Measurements from ENCODE around the gene TMC3.
A peak's percentile ranks its signal among the peaks of the same experiment; 100 is the strongest.
"Not testable (repeated sequence)": the region's sequence is repeated elsewhere in the genome, so short reads cannot be mapped to it uniquely, and the experiment has no call there.

Gene TMC3

GRCh38 chr15:81373775-81374395, at the start of gene TMC3:
TSS of gene TMC3 (minus strand) at chr15:81374213. CDS start at chr15:81374077, 136 bp downstream.
- DNase-seq (ENCODE audit: low spot score) = peak; percentile 8

DNA sequence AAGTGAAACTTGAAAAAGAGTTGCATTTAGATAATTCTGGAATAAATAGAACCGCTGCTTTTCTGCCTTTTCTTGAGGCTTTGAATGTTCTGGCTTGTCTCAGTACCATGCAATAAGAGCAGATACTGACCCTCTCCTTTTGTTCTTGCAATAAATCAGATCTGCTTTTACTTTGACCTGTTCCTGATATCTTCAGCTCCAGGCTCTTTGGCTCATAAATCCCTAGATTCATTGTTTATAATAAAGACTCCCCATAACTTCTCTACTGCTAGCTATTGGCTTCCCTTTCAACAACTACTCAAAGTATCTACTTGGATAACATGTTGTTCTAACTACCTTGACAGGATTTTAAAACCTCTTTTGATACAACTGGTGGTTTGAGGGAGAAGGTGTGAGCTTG, 47.4 kb upstream of the TMC3 start:
- DNase-seq (ENCODE audit: low spot score) = no peak

DNA sequence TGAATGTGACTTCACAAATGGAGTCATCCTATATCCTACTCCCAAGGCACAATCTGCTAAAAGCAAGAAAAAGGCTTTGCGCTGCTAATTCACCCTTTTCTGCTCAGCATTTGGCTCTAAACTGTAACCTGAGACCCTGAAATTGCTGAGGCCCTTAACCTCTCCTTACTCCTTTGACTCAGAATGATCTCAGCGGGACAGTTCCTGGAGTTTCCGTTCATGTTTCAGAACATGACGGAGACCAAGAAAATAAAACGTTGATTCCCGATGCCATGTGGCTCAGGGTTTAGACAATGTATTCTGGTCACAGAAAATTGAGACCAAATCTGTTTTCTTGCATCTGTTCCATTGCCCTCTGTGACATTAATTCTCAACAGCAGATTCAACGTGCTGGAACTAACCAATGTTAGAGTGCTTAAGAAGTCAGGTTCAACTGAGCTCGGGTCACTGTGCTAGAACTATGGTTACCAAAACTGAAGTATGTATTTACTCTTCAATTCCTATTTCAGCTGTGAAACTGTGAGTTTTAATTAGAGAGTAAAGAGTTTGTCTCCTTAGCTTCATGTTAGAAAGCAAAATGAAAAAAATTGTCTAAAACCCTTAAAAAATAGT, 45.4 kb upstream of the TMC3 start:
- DNase-seq (ENCODE audit: low spot score) = no peak

DNA sequence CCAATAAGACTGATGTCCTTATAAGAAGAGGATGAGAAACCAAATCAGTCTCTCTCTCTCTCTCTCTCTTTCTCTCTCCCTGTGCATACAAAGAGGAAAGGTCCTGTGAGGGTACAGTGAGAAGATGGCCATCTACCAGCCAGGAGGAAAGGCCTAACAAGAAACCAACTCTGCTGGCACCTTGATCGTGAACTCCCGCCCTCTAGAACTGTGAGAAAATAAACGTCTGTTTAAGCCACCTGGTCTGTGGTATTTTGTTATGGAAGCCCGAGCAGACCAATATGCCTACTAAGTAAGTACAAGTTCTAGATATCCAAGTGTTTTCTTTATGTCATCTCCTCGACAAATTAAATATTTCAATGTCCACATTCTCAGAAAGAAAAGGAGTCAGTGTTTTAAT, 44.9 kb upstream of the TMC3 start:
- no peak for DNase-seq (ENCODE audit: low spot score)

- no peak for DNase-seq (ENCODE audit: low spot score)
These were observed 44.4 kb upstream of the TMC3 start for GRCh38 chr15:81418444-81418843.

- not testable (repeated sequence) for DNase-seq (ENCODE audit: low spot score)
These were observed 40.4 kb upstream of the TMC3 start for GRCh38 chr15:81414274-81414968.

- no peak for DNase-seq (ENCODE audit: low spot score)
These were observed 39.8 kb upstream of the TMC3 start for GRCh38 chr15:81413851-81414250.

DNA sequence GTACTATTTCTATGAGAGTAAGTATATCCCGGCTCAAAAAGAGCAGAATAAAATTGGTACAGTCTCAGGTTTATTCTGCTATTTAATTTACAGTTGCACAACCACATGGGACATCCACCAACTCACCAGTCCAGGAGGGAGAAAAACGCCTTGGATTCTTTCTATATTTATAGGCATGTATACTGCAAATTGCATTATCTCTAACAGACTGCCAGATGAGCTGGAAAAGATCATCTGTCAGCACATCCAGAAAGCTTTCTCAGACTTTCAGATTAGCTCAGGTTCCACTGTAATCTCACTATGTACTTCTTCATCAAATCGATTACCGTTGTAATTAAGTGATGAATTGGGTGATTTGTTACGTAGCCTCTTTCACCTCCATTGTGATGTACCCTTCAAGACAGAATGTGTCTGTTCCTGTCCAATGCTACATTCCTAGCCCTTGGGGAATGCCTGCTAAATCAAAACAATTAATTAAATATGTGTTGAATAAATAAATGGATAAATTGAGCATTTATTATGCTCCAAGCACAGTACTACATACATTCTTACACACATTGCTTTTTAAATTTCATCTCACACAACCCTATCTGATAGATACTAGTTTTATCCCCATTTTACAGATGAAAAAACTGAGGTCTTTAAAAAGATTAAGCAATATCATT, 38.1 kb upstream of the TMC3 start:
- no peak for DNase-seq (ENCODE audit: low spot score)

DNA sequence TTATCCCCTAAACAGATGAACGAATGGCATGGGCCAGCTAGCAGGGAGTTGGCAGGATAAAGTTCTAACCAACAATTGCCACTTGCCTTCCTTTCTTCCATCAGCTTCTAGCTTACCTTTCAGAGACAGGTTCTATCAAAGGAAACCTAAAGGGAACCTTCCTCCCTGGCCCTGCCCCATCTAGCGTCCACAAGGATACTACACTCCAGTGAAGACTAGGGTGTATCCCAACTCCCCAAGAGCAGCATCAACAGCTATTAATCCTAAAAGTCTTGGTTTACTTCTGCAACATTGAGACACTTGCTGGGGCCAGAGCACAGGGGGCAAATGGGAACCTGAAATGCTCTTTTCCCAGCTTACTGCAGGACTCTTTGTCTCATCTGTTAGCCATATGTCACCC, 37.0 kb upstream of the TMC3 start:
- no peak for DNase-seq (ENCODE audit: low spot score)

- DNase-seq (ENCODE audit: low spot score) = peak; percentile 57
These were observed 36.3 kb upstream of the TMC3 start for GRCh38 chr15:81410318-81410753.

DNA sequence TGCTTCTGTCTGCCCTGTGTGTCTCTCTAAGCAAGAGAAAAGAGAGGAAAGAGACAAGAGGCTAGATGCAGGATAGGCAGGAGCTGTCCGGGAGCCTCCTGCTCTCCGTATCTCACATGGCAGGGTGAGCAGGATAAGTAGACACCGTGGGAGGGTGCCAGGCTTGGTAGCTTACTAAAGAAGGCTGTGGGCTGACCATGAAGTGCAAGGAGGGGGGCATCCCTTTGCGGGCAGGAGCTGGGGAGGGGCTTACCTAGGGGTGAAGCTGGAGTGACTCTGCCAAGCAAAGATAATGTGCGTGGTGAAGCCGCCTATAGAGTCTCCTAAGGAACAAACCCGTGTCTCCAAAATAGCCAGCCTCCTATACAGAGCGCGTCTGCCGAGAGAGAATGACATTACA, 33.7 kb upstream of the TMC3 start:
- no peak for DNase-seq (ENCODE audit: low spot score)

GRCh38 chr15:81407176-81407575, 33.2 kb upstream of the TMC3 start:
- DNase-seq (ENCODE audit: low spot score) = no peak

- peak; percentile 20 for DNase-seq (ENCODE audit: low spot score)
These were observed 26.7 kb upstream of the TMC3 start for GRCh38 chr15:81400640-81401236.

DNA sequence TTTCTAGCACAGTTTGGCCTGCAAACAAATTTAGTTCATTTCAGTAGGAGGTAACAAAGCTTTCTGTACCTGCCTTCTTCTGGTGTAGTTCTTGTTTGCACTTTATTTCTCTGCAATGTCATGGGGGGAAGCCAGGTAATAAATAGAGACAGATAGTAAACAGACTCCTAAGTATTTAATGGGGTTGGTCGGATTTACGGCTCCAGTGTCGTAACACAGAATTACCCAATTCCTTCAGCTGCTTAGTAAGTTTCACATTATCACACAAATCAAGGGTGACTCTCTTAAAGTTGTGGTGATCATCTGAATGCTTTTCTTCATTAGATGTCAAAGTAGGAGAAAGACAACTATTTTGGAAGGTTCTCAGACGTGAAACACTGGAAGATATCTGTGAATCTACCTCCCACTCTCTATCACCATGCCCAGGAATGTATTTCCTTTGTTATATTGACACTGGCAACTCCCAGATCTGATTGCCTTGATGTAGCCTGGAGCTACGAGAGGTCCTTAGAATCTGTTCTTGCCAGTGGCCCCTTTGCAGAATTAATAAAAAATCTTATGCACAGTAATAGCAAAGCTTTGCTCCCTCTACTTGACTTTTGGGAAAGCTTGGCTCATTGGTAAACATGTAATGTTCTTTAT, 25.0 kb upstream of the TMC3 start:
- no peak for DNase-seq (ENCODE audit: low spot score)

- DNase-seq (ENCODE audit: low spot score) = no peak
These were observed 24.4 kb upstream of the TMC3 start for GRCh38 chr15:81398456-81398855.

DNA sequence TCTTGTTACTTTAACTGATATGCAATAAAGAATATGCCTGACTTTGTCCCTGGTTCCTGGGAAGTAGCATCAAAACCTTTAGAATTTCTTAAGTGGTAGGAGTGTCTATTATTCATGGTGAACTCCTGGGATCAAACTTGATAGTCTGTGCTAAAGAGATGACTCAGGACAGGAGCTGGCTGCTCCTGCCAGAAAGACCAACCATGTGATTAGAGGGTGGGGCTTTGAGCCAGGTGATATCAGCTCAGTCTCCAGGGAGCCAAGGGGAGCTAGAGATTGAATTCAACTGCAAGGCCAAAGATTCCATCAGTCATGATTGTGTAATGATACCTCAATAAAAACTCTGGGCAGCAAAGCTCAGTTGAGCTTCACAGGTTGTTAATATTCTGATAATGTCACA, 20.6 kb upstream of the TMC3 start:
- DNase-seq (ENCODE audit: low spot score) = no peak

DNA sequence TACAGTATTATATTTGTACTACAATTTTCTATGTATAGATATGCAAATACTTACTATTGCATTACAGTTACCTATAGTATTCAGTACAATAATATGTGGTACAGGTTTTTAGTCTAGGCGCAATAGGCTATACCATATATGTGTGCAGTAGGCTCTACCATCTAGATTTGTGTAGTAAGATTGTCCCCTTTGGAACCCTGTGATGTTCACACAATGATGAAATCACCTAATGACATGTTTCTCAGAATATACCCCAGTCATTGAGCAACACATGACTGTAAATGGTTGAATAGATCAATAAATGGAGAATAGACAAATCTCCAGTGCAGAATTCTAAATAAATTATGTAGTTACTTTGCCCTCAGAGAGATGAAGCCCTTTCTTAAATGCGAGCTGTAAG, 17.6 kb upstream of the TMC3 start:
- no peak for DNase-seq (ENCODE audit: low spot score)

- no peak for DNase-seq (ENCODE audit: low spot score)
These were observed 14.4 kb upstream of the TMC3 start for GRCh38 chr15:81388436-81388770.

- no peak for DNase-seq (ENCODE audit: low spot score)
These were observed 13.8 kb upstream of the TMC3 start for GRCh38 chr15:81387621-81388435.

DNA sequence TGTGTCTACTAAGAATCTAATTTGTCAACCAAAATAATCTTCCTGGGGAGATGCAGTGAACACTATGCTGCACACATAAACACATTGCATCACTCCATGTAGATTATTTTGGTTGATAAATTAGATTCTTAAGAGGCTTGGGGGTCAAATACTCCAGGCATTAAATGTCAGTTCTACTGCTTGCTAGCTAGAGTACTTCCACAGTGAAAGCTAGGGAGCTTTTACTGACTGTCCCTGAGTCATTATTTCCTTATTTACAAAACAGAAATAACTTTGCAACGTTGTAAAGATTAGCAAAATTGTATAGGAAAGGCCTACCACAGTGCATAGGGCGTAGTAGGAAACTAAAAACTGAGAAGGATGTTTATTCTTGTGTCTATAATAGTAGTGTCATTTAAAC, 12.9 kb upstream of the TMC3 start:
- no peak for DNase-seq (ENCODE audit: low spot score)

DNA sequence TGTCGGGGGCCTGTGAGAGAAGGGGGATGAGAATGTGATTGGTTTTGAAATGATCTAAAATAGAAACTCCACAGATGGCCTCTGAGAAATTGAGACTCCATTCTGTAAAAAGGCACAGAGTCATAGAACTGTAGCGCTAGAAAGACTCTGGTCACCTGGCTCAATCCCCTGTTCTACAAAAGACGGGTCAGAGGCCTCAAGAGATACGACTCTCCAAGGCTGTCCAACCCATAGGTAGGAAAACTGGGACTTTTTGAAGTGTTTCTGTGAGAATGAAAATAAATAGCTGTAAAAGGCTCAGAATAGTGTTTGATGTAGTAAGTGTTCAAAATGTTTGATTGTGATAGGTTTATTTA, 11.7 kb upstream of the TMC3 start:
- DNase-seq (ENCODE audit: low spot score) = no peak
